Right lobe of liver (tissue), 4 donors: Measurements from ENCODE around the gene OSBPL3.

ENCODE experiments used
- POLR2A ChIP-seq: fragments of 450-650 bp; IDR thresholded peaks from one replicate; pipeline ENCODE4 v1.6.1; 2017; ENCODE audit warnings: antibody characterized with exemption, mild to moderate bottlenecking
- TF ChIP-seq, protein P1 (sequence below), 4 donors: fragments of 200-600 bp in 3 of 4; fragments of 450-650 bp in 1 of 4; IDR thresholded peaks; one replicate each; pipeline versions ENCODE4 v1.5.1 to v1.8.0; 2016 to 2022; ENCODE audit warnings: antibody characterized with exemption in 4 of 4, mild to moderate bottlenecking in 2 of 4
- donor health status: DM: no; HTN: no; CAD: no.
- donor health status: DM: no; HTN: no; CAD: no.
- donor health status: DM: no; HTN: yes; CAD: no.

DNA sequence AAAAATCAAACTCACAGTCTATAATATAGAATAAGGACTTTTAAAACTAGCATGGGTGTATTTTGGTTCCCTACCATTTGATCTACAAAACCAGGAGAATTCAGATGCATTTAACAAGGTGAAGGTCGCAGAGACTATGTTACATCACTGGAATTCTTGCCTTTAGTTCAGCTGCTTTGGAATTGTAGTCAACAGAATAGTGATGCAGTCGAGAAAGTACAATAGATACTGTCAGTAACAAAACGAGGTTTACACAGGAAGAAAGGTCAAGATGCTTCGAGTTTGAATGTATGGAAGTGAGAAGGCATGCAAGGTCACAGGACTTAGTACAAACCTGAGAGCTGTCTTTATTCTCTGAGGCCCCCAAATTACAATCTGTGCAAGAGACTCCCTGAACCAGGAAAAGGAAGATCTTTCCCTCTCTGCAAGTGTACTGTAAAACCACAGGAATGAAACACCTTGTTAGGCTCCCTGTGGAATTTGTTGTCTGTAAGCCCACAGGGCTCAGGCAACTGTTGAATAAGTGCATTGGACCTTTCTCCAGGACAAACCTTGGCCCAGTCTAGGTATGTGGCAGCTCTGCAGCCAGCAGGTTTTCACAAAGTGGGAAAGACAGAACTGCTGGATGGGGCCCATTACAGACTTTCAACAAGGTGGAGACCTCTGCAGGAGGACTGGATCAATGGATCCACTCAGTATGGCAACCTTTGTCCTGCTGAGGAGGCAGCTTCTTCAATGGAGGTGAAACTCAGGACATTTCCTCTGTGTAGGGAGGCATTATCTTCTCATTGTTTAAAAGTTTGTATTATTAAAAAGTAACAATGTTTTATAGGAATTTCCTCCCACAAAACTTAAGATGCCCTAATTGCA is 121.6 kb downstream of the OSBPL3 start:
- no peak for TF ChIP-seq POLR2A
- TF ChIP-seq, protein P1, sequence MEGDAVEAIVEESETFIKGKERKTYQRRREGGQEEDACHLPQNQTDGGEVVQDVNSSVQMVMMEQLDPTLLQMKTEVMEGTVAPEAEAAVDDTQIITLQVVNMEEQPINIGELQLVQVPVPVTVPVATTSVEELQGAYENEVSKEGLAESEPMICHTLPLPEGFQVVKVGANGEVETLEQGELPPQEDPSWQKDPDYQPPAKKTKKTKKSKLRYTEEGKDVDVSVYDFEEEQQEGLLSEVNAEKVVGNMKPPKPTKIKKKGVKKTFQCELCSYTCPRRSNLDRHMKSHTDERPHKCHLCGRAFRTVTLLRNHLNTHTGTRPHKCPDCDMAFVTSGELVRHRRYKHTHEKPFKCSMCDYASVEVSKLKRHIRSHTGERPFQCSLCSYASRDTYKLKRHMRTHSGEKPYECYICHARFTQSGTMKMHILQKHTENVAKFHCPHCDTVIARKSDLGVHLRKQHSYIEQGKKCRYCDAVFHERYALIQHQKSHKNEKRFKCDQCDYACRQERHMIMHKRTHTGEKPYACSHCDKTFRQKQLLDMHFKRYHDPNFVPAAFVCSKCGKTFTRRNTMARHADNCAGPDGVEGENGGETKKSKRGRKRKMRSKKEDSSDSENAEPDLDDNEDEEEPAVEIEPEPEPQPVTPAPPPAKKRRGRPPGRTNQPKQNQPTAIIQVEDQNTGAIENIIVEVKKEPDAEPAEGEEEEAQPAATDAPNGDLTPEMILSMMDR (IDR thresholded peaks at IDR 0.05): no peak
